Measurements from ENCODE around the gene TMED1. TPM values are rescaled to one million over a fixed set of nuclear protein-coding genes. Genes with fewer than 3 reads are reported as not detected.
"Not testable (repeated sequence)": the region's sequence is repeated elsewhere in the genome, so short reads cannot be mapped to it uniquely, and the experiment has no call there.

TMED1 gene
- total and polyA plus RNA-seq, 2 of the 4 experiments (the other 2 are of a cell fraction), result 37.6 to 41.4 TPM

DNA sequence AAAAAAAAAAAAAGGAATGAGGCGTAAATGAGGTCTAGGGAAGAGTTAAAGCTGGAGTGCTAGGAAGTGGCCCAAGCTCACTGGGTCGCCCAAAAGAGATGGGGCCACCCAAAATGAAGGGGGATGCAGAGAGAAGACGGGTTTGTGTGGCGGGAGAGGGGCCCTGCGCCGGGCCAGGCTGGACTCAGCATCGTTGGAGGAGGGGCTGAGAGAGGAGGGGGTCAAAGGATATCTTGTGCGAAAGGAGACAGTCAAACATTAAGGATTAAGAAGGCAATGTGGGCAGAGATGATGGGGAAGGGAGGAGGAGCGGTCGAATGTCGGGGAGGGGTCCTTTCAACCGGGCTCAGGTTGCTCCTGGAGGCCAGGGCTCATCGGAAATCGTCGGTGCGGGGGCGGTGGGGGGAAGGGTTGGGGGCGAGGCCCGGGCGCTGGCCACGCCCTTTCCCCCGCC, 34.5 kb upstream of the TMED1 start:
- Histone ChIP-seq H3K36me3 (ENCODE audit: control insufficient read depth, insufficient read depth, low read length) (no peaks in the 10 kb centered on the region), H3K4me1 (ENCODE audit: control insufficient read depth, insufficient read depth, low read length) (peaks cover 8% of the 10 kb centered on the region), H2AK5ac (ENCODE audit: low read depth, low read length) (peak overlapping the region; percentile 58), H3K27ac (ENCODE audit: insufficient read depth, low read length) (peak overlapping the region; percentile 89), H3K9me3 (ENCODE audit: control insufficient read depth, insufficient read depth, low read length) (no peaks in the 10 kb centered on the region), H3K56ac (ENCODE audit: extremely low read depth, insufficient read depth, low read length) (no peak overlapping the region), H3K14ac (replicated peaks; ENCODE audit: low read depth, low read length) (peak overlapping the region; percentile 23), H4K8ac (ENCODE audit: low read depth in 2 of 2, low read length in 2 of 2) (peak overlapping the region; percentile 81 to 95), H2AFZ (replicated peaks; ENCODE audit: low read length, poor library complexity) (peak overlapping the region; percentile 84), H4K5ac (ENCODE audit: low read depth, low read length) (peak overlapping the region; percentile 98), H3K4me2 (ENCODE audit: low read depth, low read length) (peak overlapping the region; percentile 93), H3K23ac (ENCODE audit: low read depth, low read length) (peak overlapping the region; percentile 5; the same call in 1 of the 2 replicates), H4K20me1 (ENCODE audit: insufficient read depth, low read length) (peaks cover 19% of the 10 kb centered on the region; the same call in 1 of the 2 replicates), H3K9me1 (ENCODE audit: insufficient read depth, low read length) (peaks cover 7% of the 10 kb centered on the region), H2BK120ac (ENCODE audit: low read depth, low read length) (peak overlapping the region; percentile 44), H4K91ac (ENCODE audit: insufficient read depth, low read depth, low read length) (peak overlapping the region; percentile 64), H3K27me3 (ENCODE audit: control insufficient read depth, insufficient read depth, low read length) (no peaks in the 10 kb centered on the region), H2BK5ac (ENCODE audit: low read depth, low read length, poor library complexity, severe bottlenecking) (peak overlapping the region; percentile 70), H2BK15ac (ENCODE audit: low read depth, low read length) (peak overlapping the region; percentile 3; the same call in 2 of the 3 replicates), H3K18ac (ENCODE audit: low read depth, low read length) (peak overlapping the region; percentile 84), H3K79me1 (ENCODE audit: low read depth in 1 of 2, low read length in 2 of 2) (peaks cover 13 to 34% of the 10 kb centered on the region in 2 experiments), H2AK9ac (replicated peaks; ENCODE audit: low read depth, low read length, poor library complexity) (peak overlapping the region; percentile 97), H3K4me3 (ENCODE audit: insufficient read depth, low read depth, low read length) (peak overlapping the region; percentile 49), H2BK20ac (ENCODE audit: low read depth, low read length) (peak overlapping the region; percentile 7; the same call in 1 of the 2 replicates), H3K4ac (ENCODE audit: low read depth, low read length) (peak overlapping the region; percentile 86), H3K9ac (ENCODE audit: low read depth, low read length) (peak overlapping the region; percentile 54)
- TF ChIP-seq NFE2L2 (IDR thresholded peaks at IDR 0.05; ENCODE audit: low read depth, low read length) (no peak), BHLHE40 (IDR thresholded peaks at IDR 0.05; ENCODE audit: low read depth, low read length) (no peak), CEBPB (IDR thresholded peaks at IDR 0.05; ENCODE audit: low read depth, low read length) (no peak), CHD1 (IDR thresholded peaks at IDR 0.05; ENCODE audit: low read depth, low read length) (no peak), RCOR1 (IDR thresholded peaks at IDR 0.05; ENCODE audit: insufficient replicate concordance, low read length) (no peak), MAFK (IDR thresholded peaks at IDR 0.05; ENCODE audit: low read depth, low read length) (no peak), MXI1 (IDR thresholded peaks at IDR 0.05; ENCODE audit: borderline replicate concordance, low read depth, low read length) (no peak)
- dilution Hi-C loops (cut with HindIII; ENCODE audit: low sequenced_read_pairs, unreplicated experiment), result no loop called here
- intact Hi-C loops (cut with micrococcal nuclease), result loop anchor here (5.0 kb wide), 1 partner anchor 57 kb away; the partner anchor contains the start of genes TIMM29 and YIPF2
- DNase-seq (no peak), ATAC-seq (ENCODE audit: low read depth) (no peak)
- no TSS peak for BruUV-seq (replicated peaks)
- 8% methylated on average over 5 of the region's 22 CpGs; no CpG with 5 or more reads in 1 of the 2 experiments for WGBS, 2 experiments (ENCODE audit: extremely low coverage in 2 of 2, insufficient read length in 1 of 2)
- ChIA-PET POLR2A (ENCODE audit: unreplicated experiment) (no interaction called here), CTCF (interaction anchor here (0.5 to 1.5 kb wide), 11 partner anchors 8 to 259 kb away, joined by 3 to 9 read pairs (median 5); no protein-coding TSS in a partner anchor)
- in situ Hi-C loops (cut with MboI; ENCODE audit: low sequenced_read_pairs), result no loop called here

- H3K27ac ChIP-seq (ENCODE audit: insufficient read depth, low read length); H2BK20ac ChIP-seq (ENCODE audit: low read depth, low read length); H3K36me3 ChIP-seq (ENCODE audit: control insufficient read depth, insufficient read depth, low read length); H3K27me3 ChIP-seq (ENCODE audit: control insufficient read depth, insufficient read depth, low read length); H2BK120ac ChIP-seq (ENCODE audit: low read depth, low read length); H2BK15ac ChIP-seq (ENCODE audit: low read depth, low read length); H3K56ac ChIP-seq (ENCODE audit: extremely low read depth, insufficient read depth, low read length); H3K18ac ChIP-seq (ENCODE audit: low read depth, low read length); H3K4me3 ChIP-seq (ENCODE audit: insufficient read depth, low read depth, low read length); BruUV-seq (replicated peaks); H3K4me1 ChIP-seq (ENCODE audit: control insufficient read depth, insufficient read depth, low read length); H2AFZ ChIP-seq (replicated peaks; ENCODE audit: low read length, poor library complexity); H4K5ac ChIP-seq (ENCODE audit: low read depth, low read length); POLR2A ChIA-PET (ENCODE audit: unreplicated experiment); H3K9me1 ChIP-seq (ENCODE audit: insufficient read depth, low read length); H2BK5ac ChIP-seq (ENCODE audit: low read depth, low read length, poor library complexity, severe bottlenecking); H4K91ac ChIP-seq (ENCODE audit: insufficient read depth, low read depth, low read length); in situ Hi-C loops (cut with MboI; ENCODE audit: low sequenced_read_pairs); H3K23ac ChIP-seq (ENCODE audit: low read depth, low read length); H3K4ac ChIP-seq (ENCODE audit: low read depth, low read length); CTCF ChIA-PET; H3K14ac ChIP-seq (replicated peaks; ENCODE audit: low read depth, low read length); ATAC-seq (ENCODE audit: low read depth); H3K4me2 ChIP-seq (ENCODE audit: low read depth, low read length); dilution Hi-C loops (cut with HindIII; ENCODE audit: low sequenced_read_pairs, unreplicated experiment); H3K9ac ChIP-seq (ENCODE audit: low read depth, low read length); DNase-seq; H3K9me3 ChIP-seq (ENCODE audit: control insufficient read depth, insufficient read depth, low read length): not testable (repeated sequence)
- Histone ChIP-seq H3K79me1 (ENCODE audit: low read depth in 1 of 2, low read length in 2 of 2) (peaks cover 13 to 29% of the 10 kb centered on the region in 2 experiments), H2AK9ac (replicated peaks; ENCODE audit: low read depth, low read length, poor library complexity) (peak overlapping the region; percentile 91), H2AK5ac (ENCODE audit: low read depth, low read length) (peak overlapping the region; percentile 29; the same call in 1 of the 2 replicates), H4K8ac (ENCODE audit: low read depth in 2 of 2, low read length in 2 of 2) (peak overlapping the region in 1 of 2 experiments; percentile 38; a peak in 2 of 4 replicates), H4K20me1 (ENCODE audit: insufficient read depth, low read length) (peaks cover 16% of the 10 kb centered on the region; the same call in 1 of the 2 replicates)
- intact Hi-C loops (cut with micrococcal nuclease), result loop anchor here (5.0 kb wide), 1 partner anchor 57 kb away; the partner anchor contains the start of genes TIMM29 and YIPF2
- WGBS, 2 experiments (ENCODE audit: extremely low coverage in 2 of 2, insufficient read length in 1 of 2), result 96% methylated on average over 7 of the region's 11 CpGs; no CpG with 5 or more reads in 1 of the 2 experiments
Observed at GRCh38 chr19:10869872-10870311, 33.9 kb upstream of the TMED1 start.
